WTC11 (cell line): Measurements from ENCODE around the gene NHS.

Experiments
- CREB1 ChIP-seq: sonication (generic); formaldehyde crosslinking; IDR thresholded peaks from 2 replicates; pipeline ENCODE4 v1.8.0; 2023; ENCODE audit warnings: mild to moderate bottlenecking, missing genetic modification reagents
- ELF4 ChIP-seq: sonication (generic); formaldehyde crosslinking; IDR thresholded peaks from 2 replicates; pipeline ENCODE4 v1.8.1; 2022; ENCODE audit warnings: low read depth, mild to moderate bottlenecking, moderate library complexity, missing genetic modification reagents
- SMAD3 ChIP-seq: sonication (generic); formaldehyde crosslinking; IDR thresholded peaks from 2 replicates; pipeline ENCODE4 v1.8.0; 2022; ENCODE audit warnings: missing genetic modification reagents, mild to moderate bottlenecking, borderline replicate concordance
- SP1 ChIP-seq: sonication (generic); formaldehyde crosslinking; conservative IDR thresholded peaks from 2 replicates; pipeline ENCODE4 v1.8.1; 2022; ENCODE audit warnings: missing genetic modification reagents
- ZNF138 ChIP-seq: sonication (generic); formaldehyde crosslinking; conservative IDR thresholded peaks from 2 replicates; pipeline ENCODE4 v1.8.1; 2022; ENCODE audit warnings: mild to moderate bottlenecking, moderate library complexity, missing genetic modification reagents
- TF ChIP-seq, protein P1 (sequence below): fragments of 200-600 bp; IDR thresholded peaks from 2 replicates; pipeline ENCODE4 v1.8.0; 2022; ENCODE audit warnings: antibody characterized with exemption
- TF ChIP-seq, protein P2 (sequence below): fragments of 250-450 bp; sonication (Bioruptor Pico); IDR thresholded peaks from 2 replicates; pipeline ENCODE4 v2.1.2; 2022; ENCODE audit warnings: mild to moderate bottlenecking, moderate library complexity
- TF ChIP-seq, protein P3 (sequence below): sonication (generic); formaldehyde crosslinking; IDR thresholded peaks from 2 replicates; pipeline ENCODE4 v1.8.1; 2023; ENCODE audit warnings: mild to moderate bottlenecking, missing genetic modification reagents
- TF ChIP-seq, protein P4 (sequence below): sonication (generic); formaldehyde crosslinking; IDR thresholded peaks from 2 replicates; pipeline ENCODE4 v1.8.1; 2023; ENCODE audit warnings: mild to moderate bottlenecking, moderate library complexity, missing genetic modification reagents
- TF ChIP-seq, protein P5 (sequence below): sonication (generic); formaldehyde crosslinking; conservative IDR thresholded peaks from 2 replicates; pipeline ENCODE4 v1.8.1; 2023; ENCODE audit warnings: mild to moderate bottlenecking, low read depth, missing genetic modification reagents, moderate library complexity
- TF ChIP-seq, protein P6 (sequence below): sonication (generic); formaldehyde crosslinking; IDR thresholded peaks from 2 replicates; pipeline ENCODE4 v1.8.1; 2023; ENCODE audit warnings: mild to moderate bottlenecking, missing genetic modification reagents, moderate library complexity

DNA sequence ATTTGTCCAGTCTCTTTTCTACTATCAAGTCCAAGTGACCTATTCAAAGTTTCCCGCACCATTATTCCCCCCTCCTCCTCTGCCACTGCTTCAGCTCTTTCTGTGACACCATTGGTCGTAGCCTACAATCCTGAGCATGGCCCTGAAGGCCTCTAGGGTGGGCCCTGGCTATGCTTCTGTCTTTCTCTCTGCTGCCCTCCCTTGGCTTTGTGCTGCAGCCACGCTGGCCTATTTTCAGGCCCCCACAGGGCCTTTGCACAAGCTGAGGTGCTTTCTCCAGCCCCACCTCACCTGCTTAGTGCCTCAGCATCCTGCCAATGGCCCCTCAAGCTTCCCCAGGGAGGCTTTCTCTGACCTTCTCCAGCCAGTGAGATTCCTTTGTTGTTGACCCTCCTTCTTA, 156.5 kb downstream of the NHS start:
- TF ChIP-seq ZNF138 (CRISPR knock-in tag) (no peak), CREB1 (CRISPR knock-in tag) (no peak), ELF4 (CRISPR knock-in tag) (no peak), SP1 (CRISPR knock-in tag) (no peak), SMAD3 (no peak)
- TF ChIP-seq, protein P1, sequence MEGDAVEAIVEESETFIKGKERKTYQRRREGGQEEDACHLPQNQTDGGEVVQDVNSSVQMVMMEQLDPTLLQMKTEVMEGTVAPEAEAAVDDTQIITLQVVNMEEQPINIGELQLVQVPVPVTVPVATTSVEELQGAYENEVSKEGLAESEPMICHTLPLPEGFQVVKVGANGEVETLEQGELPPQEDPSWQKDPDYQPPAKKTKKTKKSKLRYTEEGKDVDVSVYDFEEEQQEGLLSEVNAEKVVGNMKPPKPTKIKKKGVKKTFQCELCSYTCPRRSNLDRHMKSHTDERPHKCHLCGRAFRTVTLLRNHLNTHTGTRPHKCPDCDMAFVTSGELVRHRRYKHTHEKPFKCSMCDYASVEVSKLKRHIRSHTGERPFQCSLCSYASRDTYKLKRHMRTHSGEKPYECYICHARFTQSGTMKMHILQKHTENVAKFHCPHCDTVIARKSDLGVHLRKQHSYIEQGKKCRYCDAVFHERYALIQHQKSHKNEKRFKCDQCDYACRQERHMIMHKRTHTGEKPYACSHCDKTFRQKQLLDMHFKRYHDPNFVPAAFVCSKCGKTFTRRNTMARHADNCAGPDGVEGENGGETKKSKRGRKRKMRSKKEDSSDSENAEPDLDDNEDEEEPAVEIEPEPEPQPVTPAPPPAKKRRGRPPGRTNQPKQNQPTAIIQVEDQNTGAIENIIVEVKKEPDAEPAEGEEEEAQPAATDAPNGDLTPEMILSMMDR = no peak
- TF ChIP-seq, protein P2, sequence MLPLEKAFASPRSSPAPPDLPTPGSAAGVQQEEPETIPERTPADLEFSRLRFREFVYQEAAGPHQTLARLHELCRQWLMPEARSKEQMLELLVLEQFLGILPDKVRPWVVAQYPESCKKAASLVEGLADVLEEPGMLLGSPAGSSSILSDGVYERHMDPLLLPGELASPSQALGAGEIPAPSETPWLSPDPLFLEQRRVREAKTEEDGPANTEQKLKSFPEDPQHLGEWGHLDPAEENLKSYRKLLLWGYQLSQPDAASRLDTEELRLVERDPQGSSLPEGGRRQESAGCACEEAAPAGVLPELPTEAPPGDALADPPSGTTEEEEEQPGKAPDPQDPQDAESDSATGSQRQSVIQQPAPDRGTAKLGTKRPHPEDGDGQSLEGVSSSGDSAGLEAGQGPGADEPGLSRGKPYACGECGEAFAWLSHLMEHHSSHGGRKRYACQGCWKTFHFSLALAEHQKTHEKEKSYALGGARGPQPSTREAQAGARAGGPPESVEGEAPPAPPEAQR (CRISPR knock-in tag) = no peak
- TF ChIP-seq, protein P3, sequence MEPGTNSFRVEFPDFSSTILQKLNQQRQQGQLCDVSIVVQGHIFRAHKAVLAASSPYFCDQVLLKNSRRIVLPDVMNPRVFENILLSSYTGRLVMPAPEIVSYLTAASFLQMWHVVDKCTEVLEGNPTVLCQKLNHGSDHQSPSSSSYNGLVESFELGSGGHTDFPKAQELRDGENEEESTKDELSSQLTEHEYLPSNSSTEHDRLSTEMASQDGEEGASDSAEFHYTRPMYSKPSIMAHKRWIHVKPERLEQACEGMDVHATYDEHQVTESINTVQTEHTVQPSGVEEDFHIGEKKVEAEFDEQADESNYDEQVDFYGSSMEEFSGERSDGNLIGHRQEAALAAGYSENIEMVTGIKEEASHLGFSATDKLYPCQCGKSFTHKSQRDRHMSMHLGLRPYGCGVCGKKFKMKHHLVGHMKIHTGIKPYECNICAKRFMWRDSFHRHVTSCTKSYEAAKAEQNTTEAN (CRISPR knock-in tag) = no peak
- TF ChIP-seq, protein P4, sequence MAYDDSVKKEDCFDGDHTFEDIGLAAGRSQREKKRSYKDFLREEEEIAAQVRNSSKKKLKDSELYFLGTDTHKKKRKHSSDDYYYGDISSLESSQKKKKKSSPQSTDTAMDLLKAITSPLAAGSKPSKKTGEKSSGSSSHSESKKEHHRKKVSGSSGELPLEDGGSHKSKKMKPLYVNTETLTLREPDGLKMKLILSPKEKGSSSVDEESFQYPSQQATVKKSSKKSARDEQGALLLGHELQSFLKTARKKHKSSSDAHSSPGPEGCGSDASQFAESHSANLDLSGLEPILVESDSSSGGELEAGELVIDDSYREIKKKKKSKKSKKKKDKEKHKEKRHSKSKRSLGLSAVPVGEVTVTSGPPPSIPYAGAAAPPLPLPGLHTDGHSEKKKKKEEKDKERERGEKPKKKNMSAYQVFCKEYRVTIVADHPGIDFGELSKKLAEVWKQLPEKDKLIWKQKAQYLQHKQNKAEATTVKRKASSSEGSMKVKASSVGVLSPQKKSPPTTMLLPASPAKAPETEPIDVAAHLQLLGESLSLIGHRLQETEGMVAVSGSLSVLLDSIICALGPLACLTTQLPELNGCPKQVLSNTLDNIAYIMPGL (CRISPR knock-in tag) = no peak
- TF ChIP-seq, protein P5, sequence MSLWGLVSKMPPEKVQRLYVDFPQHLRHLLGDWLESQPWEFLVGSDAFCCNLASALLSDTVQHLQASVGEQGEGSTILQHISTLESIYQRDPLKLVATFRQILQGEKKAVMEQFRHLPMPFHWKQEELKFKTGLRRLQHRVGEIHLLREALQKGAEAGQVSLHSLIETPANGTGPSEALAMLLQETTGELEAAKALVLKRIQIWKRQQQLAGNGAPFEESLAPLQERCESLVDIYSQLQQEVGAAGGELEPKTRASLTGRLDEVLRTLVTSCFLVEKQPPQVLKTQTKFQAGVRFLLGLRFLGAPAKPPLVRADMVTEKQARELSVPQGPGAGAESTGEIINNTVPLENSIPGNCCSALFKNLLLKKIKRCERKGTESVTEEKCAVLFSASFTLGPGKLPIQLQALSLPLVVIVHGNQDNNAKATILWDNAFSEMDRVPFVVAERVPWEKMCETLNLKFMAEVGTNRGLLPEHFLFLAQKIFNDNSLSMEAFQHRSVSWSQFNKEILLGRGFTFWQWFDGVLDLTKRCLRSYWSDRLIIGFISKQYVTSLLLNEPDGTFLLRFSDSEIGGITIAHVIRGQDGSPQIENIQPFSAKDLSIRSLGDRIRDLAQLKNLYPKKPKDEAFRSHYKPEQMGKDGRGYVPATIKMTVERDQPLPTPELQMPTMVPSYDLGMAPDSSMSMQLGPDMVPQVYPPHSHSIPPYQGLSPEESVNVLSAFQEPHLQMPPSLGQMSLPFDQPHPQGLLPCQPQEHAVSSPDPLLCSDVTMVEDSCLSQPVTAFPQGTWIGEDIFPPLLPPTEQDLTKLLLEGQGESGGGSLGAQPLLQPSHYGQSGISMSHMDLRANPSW = no peak
- TF ChIP-seq, protein P6, sequence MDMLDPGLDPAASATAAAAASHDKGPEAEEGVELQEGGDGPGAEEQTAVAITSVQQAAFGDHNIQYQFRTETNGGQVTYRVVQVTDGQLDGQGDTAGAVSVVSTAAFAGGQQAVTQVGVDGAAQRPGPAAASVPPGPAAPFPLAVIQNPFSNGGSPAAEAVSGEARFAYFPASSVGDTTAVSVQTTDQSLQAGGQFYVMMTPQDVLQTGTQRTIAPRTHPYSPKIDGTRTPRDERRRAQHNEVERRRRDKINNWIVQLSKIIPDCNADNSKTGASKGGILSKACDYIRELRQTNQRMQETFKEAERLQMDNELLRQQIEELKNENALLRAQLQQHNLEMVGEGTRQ (CRISPR knock-in tag) = no peak
